COLO668 (cell line): ENCODE results near the gene FAM222B.
A peak's percentile ranks its signal among the peaks of the same experiment; 100 is the strongest.

ENCODE experiments used
- DNase-seq: peaks from one replicate; lab custom pipeline; 2025; ENCODE audit not compliant: unreplicated experiment; lab: John Stamatoyannopoulos, UW

Gene FAM222B

GRCh38 chr17:28774206-28774605, 68.4 kb downstream of the FAM222B start:
- DNase-seq: no peak

- no peak for DNase-seq
These were observed 68.9 kb downstream of the FAM222B start for GRCh38 chr17:28773736-28774135.

GRCh38 chr17:28765038-28765437, 77.6 kb downstream of the FAM222B start:
- no peak for DNase-seq

GRCh38 chr17:28763804-28764266, 78.8 kb downstream of the FAM222B start:
- DNase-seq: peak; percentile 45

- no peak for DNase-seq
These were observed 79.3 kb downstream of the FAM222B start for GRCh38 chr17:28763137-28763799.

- DNase-seq: peak; percentile 4
These were observed 81.7 kb downstream of the FAM222B start for GRCh38 chr17:28760601-28761562.

- DNase-seq: no peak
These were observed 83.2 kb downstream of the FAM222B start for GRCh38 chr17:28759256-28759865.

GRCh38 chr17:28758411-28759121, 84.0 kb downstream of the FAM222B start:
- DNase-seq: no peak

GRCh38 chr17:28756049-28756804, 86.4 kb downstream of the FAM222B start:
- no peak for DNase-seq

- no peak for DNase-seq
These were observed 87.1 kb downstream of the FAM222B start for GRCh38 chr17:28755486-28755885.

GRCh38 chr17:28751600-28752366, 90.8 kb downstream of the FAM222B start:
- no peak for DNase-seq

GRCh38 chr17:28750178-28751047, 92.2 kb downstream of the FAM222B start:
- DNase-seq: peak; percentile 87

- no peak for DNase-seq
These were observed 92.9 kb downstream of the FAM222B start for GRCh38 chr17:28749516-28750177.

GRCh38 chr17:28748852-28749515, 93.6 kb downstream of the FAM222B start:
- DNase-seq: no peak

GRCh38 chr17:28747801-28748750, 94.5 kb downstream of the FAM222B start:
- DNase-seq: no peak

GRCh38 chr17:28747051-28747691, 95.4 kb downstream of the FAM222B start:
- DNase-seq: no peak
